Measurements from ENCODE around the gene ZNF564.

The ZNF564 gene

GRCh38 chr19:12596485-12596884 lies 45.2 kb upstream of the ZNF564 start:
- Histone ChIP-seq H3K4me1 (ENCODE audit: control insufficient read depth, low read length) (no peaks in the 10 kb centered on the region), H3K27ac (ENCODE audit: low read depth, low read length) (no peak overlapping the region), H3K36me3 (ENCODE audit: control insufficient read depth, low read length) (no peaks in the 10 kb centered on the region), H3K4me2 (ENCODE audit: low read length) (no peak overlapping the region), H3K27me3 (ENCODE audit: control insufficient read depth, low read length) (no peaks in the 10 kb centered on the region), H3F3A (ENCODE audit: control insufficient read depth, insufficient read depth) (no peaks in the 10 kb centered on the region), H3K4me3 (ENCODE audit: low read length) (no peak overlapping the region), H3K9me3 (ENCODE audit: control insufficient read depth, insufficient read depth, low read length) (no peaks in the 10 kb centered on the region), H4K20me1 (ENCODE audit: control insufficient read depth, insufficient read depth, low read depth, low read length) (no peaks in the 10 kb centered on the region), H3K9me2 (replicated peaks; ENCODE audit: control insufficient read depth, low read length) (no peaks in the 10 kb centered on the region), H3K79me2 (ENCODE audit: control insufficient read depth, low read length) (no peaks in the 10 kb centered on the region)
- TF ChIP-seq EZH2phosphoT487 (IDR thresholded peaks at IDR 0.05; ENCODE audit: borderline replicate concordance, low read length) (no peak), CTCF (IDR thresholded peaks at IDR 0.05; ENCODE audit: low read depth, low read length, poor library complexity, severe bottlenecking) (no peak)

- no peaks in the 10 kb centered on the region for H3K27me3 ChIP-seq (ENCODE audit: control insufficient read depth, low read length)
- H3K4me2 ChIP-seq (ENCODE audit: low read length) = no peak overlapping the region
- H3K79me2 ChIP-seq (ENCODE audit: control insufficient read depth, low read length) = no peaks in the 10 kb centered on the region
- peaks cover 12% of the 10 kb centered on the region for H3K36me3 ChIP-seq (ENCODE audit: control insufficient read depth, low read length)
- no peaks in the 10 kb centered on the region for H3F3A ChIP-seq (ENCODE audit: control insufficient read depth, insufficient read depth)
- TF ChIP-seq CTCF (IDR thresholded peaks at IDR 0.05; ENCODE audit: low read depth, low read length, poor library complexity, severe bottlenecking) (no peak), EZH2phosphoT487 (IDR thresholded peaks at IDR 0.05; ENCODE audit: borderline replicate concordance, low read length) (no peak)
- no peaks in the 10 kb centered on the region for H3K4me1 ChIP-seq (ENCODE audit: control insufficient read depth, low read length)
- no peak overlapping the region for H3K4me3 ChIP-seq (ENCODE audit: low read length)
- peaks cover 10% of the 10 kb centered on the region; the same call in 1 of the 2 replicates for H3K9me3 ChIP-seq (ENCODE audit: control insufficient read depth, insufficient read depth, low read length)
- no peaks in the 10 kb centered on the region for H3K9me2 ChIP-seq (replicated peaks; ENCODE audit: control insufficient read depth, low read length)
- no peaks in the 10 kb centered on the region for H4K20me1 ChIP-seq (ENCODE audit: control insufficient read depth, insufficient read depth, low read depth, low read length)
- no peak overlapping the region for H3K27ac ChIP-seq (ENCODE audit: low read depth, low read length)
Measured at GRCh38 chr19:12581100-12581499, 29.8 kb upstream of the ZNF564 start.

- Histone ChIP-seq H3K9me3 (ENCODE audit: control insufficient read depth, insufficient read depth, low read length) (peaks cover 10% of the 10 kb centered on the region; the same call in 1 of the 2 replicates), H4K20me1 (ENCODE audit: control insufficient read depth, insufficient read depth, low read depth, low read length) (no peaks in the 10 kb centered on the region), H3K36me3 (ENCODE audit: control insufficient read depth, low read length) (peaks cover 12% of the 10 kb centered on the region), H3K4me2 (ENCODE audit: low read length) (no peak overlapping the region), H3K27ac (ENCODE audit: low read depth, low read length) (no peak overlapping the region), H3K9me2 (replicated peaks; ENCODE audit: control insufficient read depth, low read length) (no peaks in the 10 kb centered on the region), H3K27me3 (ENCODE audit: control insufficient read depth, low read length) (no peaks in the 10 kb centered on the region), H3K79me2 (ENCODE audit: control insufficient read depth, low read length) (no peaks in the 10 kb centered on the region), H3K4me1 (ENCODE audit: control insufficient read depth, low read length) (no peaks in the 10 kb centered on the region), H3K4me3 (ENCODE audit: low read length) (no peak overlapping the region), H3F3A (ENCODE audit: control insufficient read depth, insufficient read depth) (no peaks in the 10 kb centered on the region)
- no peak for TF ChIP-seq CTCF (IDR thresholded peaks at IDR 0.05; ENCODE audit: low read depth, low read length, poor library complexity, severe bottlenecking)
- no peak for TF ChIP-seq EZH2phosphoT487 (IDR thresholded peaks at IDR 0.05; ENCODE audit: borderline replicate concordance, low read length)
Measured at GRCh38 chr19:12580180-12580694, 29.0 kb upstream of the ZNF564 start.

All from DOHH2 (cell line).